Psoas muscle (tissue), 8 donors: ENCODE data around the gene UVSSA. TPM values are rescaled to one million over a fixed set of nuclear protein-coding genes. Genes with fewer than 3 reads are reported as not detected.

Source experiments
- ATAC-seq, 4 donors: fragments of 200-7000 bp; cut with Tn5 transposase; one replicate each; pipeline ENCODE4 v1.9.1; 2020; ENCODE audit warnings: moderate library complexity in 3 of 4, mild to moderate bottlenecking in 2 of 4
- DNase-seq, 2 donors: peaks; one replicate each; pipeline ENCODE4 v3.0.0-alpha.2; 2020
- H3K27ac ChIP-seq: fragments of 200-600 bp; one replicate; pipeline ENCODE4 v1.8.0; 2022
- H3K27me3 ChIP-seq, 3 donors: fragments of 200-600 bp in 1 of 3; one replicate each; pipeline versions ENCODE4 v1.6.1 to v1.8.0; 2013 to 2022; ENCODE audit warnings: low read length in 2 of 3, mild to moderate bottlenecking in 2 of 3, moderate library complexity in 1 of 3; ENCODE audit not compliant: insufficient read depth in 3 of 3
- H3K36me3 ChIP-seq, 2 donors: fragments of 200-600 bp in 1 of 2; one replicate each; pipeline versions ENCODE4 v1.6.1 to v1.8.0; 2013 to 2022; ENCODE audit warnings: low read depth in 1 of 2, mild to moderate bottlenecking in 1 of 2, moderate library complexity in 1 of 2; ENCODE audit not compliant: insufficient read depth in 1 of 2
- H3K4me1 ChIP-seq: fragments of 200-600 bp; one replicate; pipeline ENCODE4 v1.8.0; 2022
- H3K4me3 ChIP-seq: fragments of 200-600 bp; one replicate; pipeline ENCODE4 v1.8.0; 2022; ENCODE audit warnings: mild to moderate bottlenecking
- H3K9me3 ChIP-seq: fragments of 200-600 bp; one replicate; pipeline ENCODE4 v1.8.0; 2022
- WGBS, 3 donors: extraction: QIAGEN DNeasy Blood & Tissue Kit; methylation state at CpG; one replicate each; pipeline versions ENCODE4 v1.1.6 to v1.1.7; 2013; 5-methylcytosine and 5-hydroxymethylcytosine counted together
- intact Hi-C, 2 donors: fragments of 100-400 bp; cut with DNase I; formaldehyde crosslinking; loops; one replicate each; pipeline versions ENCODE4 v1.11.0 to v1.14.2; 2022
- polyA plus RNA-seq, 3 donors: library from polyadenylated mRNA; stranded (reverse); fragments of 200-250 nt; gene quantifications; one replicate each; pipeline ENCODE4 v1.2.3, GENCODE V29; 2013
- total RNA-seq, 4 donors: library from RNA; stranded (reverse); fragmentation: NEBNext Ultra II Directional in 2 of 4; extraction: Animal tissue kit (Norgen Biotek cat#: 25700) in 2 of 4; gene quantifications; one replicate each; pipeline versions ENCODE4 v1.2.1 to v1.2.4, GENCODE V29; 2021 to 2023
- TF ChIP-seq, protein P1 (sequence below): fragments of 200-600 bp; IDR thresholded peaks from one replicate; pipeline ENCODE4 v1.8.0; 2022; ENCODE audit warnings: antibody characterized with exemption
- donor health status: healthy with polysubstance abuse.
- donor health status: DM: no; HTN: no; CAD: no; lungs with moderate emphysema.
- donor health status: Bipolar disorder and iron deficiency.
- donor health status: healthy.
- donor health status: DM: yes; HTN: yes; CAD: no.
- donor health status: DM: no; HTN: no; CAD: no.
- donor health status: DM: no; HTN: no; CAD: no.
- donor health status: DM: yes; HTN: yes; CAD: no.

UVSSA gene
- total and polyA plus RNA-seq, 7 donors: 1.9 to 9.4 (median 7.7) TPM

- H3K27ac ChIP-seq: no peak overlapping the region
- 26 to 29% (median 27%) methylated on average over 15 to 18 of the region's 18 CpGs for WGBS, 3 donors
- no peak overlapping the region for H3K4me3 ChIP-seq
- no peak for ATAC-seq
- peak in 1 of 2 donors; percentile 34 for DNase-seq
- no peaks in the 10 kb centered on the region for H3K36me3 ChIP-seq
- H3K27me3 ChIP-seq: peaks cover 5 to 69% (median 31%) of the 10 kb centered on the region in 3 donors
- H3K4me1 ChIP-seq: peaks cover 14% of the 10 kb centered on the region
- H3K9me3 ChIP-seq: no peaks in the 10 kb centered on the region
- TF ChIP-seq, protein P1, sequence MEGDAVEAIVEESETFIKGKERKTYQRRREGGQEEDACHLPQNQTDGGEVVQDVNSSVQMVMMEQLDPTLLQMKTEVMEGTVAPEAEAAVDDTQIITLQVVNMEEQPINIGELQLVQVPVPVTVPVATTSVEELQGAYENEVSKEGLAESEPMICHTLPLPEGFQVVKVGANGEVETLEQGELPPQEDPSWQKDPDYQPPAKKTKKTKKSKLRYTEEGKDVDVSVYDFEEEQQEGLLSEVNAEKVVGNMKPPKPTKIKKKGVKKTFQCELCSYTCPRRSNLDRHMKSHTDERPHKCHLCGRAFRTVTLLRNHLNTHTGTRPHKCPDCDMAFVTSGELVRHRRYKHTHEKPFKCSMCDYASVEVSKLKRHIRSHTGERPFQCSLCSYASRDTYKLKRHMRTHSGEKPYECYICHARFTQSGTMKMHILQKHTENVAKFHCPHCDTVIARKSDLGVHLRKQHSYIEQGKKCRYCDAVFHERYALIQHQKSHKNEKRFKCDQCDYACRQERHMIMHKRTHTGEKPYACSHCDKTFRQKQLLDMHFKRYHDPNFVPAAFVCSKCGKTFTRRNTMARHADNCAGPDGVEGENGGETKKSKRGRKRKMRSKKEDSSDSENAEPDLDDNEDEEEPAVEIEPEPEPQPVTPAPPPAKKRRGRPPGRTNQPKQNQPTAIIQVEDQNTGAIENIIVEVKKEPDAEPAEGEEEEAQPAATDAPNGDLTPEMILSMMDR: no peak
- intact Hi-C loops: no loop called here
These were observed 54.5 kb downstream of the UVSSA start for GRCh38 chr4:1401409-1402020.

GRCh38 chr4:1402021-1402515 lies 55.1 kb downstream of the UVSSA start:
- intact Hi-C loops: no loop called here
- 8 to 15% (median 9%) methylated on average over 20 to 24 of the region's 24 CpGs for WGBS, 3 donors
- Histone ChIP-seq H3K36me3 (no peaks in the 10 kb centered on the region), H3K27ac (no peak overlapping the region), H3K27me3 (peaks cover 5 to 75% (median 31%) of the 10 kb centered on the region in 3 donors), H3K4me1 (peaks cover 14% of the 10 kb centered on the region), H3K9me3 (no peaks in the 10 kb centered on the region), H3K4me3 (no peak overlapping the region)
- ATAC-seq: no peak
- DNase-seq: no peak
- TF ChIP-seq, protein P1: no peak

DNA sequence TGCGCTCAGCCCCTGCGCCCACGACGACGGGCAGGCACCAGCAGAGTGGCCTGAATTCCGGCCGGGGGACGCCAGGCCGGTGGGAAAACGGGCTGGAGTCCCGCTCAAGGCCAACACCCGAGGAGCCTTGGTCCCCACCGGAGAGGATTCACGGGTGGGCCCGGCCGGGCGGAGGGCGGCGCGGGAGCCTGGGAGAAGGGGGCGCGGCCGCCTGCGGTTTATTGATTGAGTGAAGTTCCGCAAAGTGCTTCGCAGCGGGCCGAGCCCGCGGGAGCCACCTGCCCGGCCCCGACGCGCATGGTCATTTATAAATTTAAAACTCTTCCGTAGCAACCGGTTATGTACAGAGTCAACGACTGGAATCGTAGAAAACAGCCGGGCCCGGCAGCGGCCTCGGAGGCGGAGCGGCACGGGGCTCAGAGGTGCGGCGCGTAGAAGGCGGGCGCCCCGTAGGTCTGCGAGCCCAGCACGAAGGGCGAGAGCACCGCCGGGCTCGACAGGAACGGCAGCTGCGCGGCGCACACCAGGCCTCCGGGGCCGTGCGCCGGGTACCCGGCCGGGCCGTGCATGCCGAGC lies 55.6 kb downstream of the UVSSA start:
- TF ChIP-seq, protein P1: no peak
- Histone ChIP-seq H3K27me3 (peaks cover 5 to 80% (median 34%) of the 10 kb centered on the region in 3 donors), H3K4me3 (no peak overlapping the region), H3K27ac (no peak overlapping the region), H3K9me3 (no peaks in the 10 kb centered on the region), H3K4me1 (peaks cover 14% of the 10 kb centered on the region), H3K36me3 (no peaks in the 10 kb centered on the region)
- ATAC-seq: no peak
- WGBS, 3 donors: 2 to 4% (median 4%) methylated on average over 54 to 69 of the region's 69 CpGs
- intact Hi-C loops: no loop called here
- DNase-seq: peak in 1 of 2 donors; percentile 36

GRCh38 chr4:1403177-1403583 lies 56.2 kb downstream of the UVSSA start:
- H3K9me3 ChIP-seq: no peaks in the 10 kb centered on the region
- H3K4me3 ChIP-seq: no peak overlapping the region
- peaks cover 14% of the 10 kb centered on the region for H3K4me1 ChIP-seq
- ATAC-seq (no peak), DNase-seq (no peak)
- H3K36me3 ChIP-seq: no peaks in the 10 kb centered on the region
- TF ChIP-seq, protein P1: no peak
- 3 to 4% (median 4%) methylated on average over 43 to 58 of the region's 58 CpGs for WGBS, 3 donors
- H3K27ac ChIP-seq: no peak overlapping the region
- intact Hi-C loops: no loop called here
- peaks cover 5 to 86% (median 37%) of the 10 kb centered on the region in 3 donors for H3K27me3 ChIP-seq
